Fibroblast of skin of right biceps (primary cell): Measurements from ENCODE around the gene GOLGA8T.
"Not testable (repeated sequence)": the region's sequence is repeated elsewhere in the genome, so short reads cannot be mapped to it uniquely, and the experiment has no call there.

Source experiments
- DNase-seq: peaks from one replicate; pipeline ENCODE4 v3.0.0-alpha.2; 2013

GOLGA8T gene

GRCh38 chr15:30192119-30192745 lies 57.4 kb downstream of the GOLGA8T start:
- DNase-seq = not testable (repeated sequence)

GRCh38 chr15:30192892-30193291 lies 58.0 kb downstream of the GOLGA8T start:
- not testable (repeated sequence) for DNase-seq
